Measurements from ENCODE around the gene WDFY4. TPM values are rescaled to one million over a fixed set of nuclear protein-coding genes. Genes with fewer than 3 reads are reported as not detected.

Gene WDFY4
- total and polyA plus RNA-seq, 4 donors = 0.57 to 7.1 (median 2.0) TPM

- Histone ChIP-seq H3K27ac (ENCODE audit: low read depth in 1 of 2, low read length in 2 of 2) (no peak overlapping the region), H3K9me3 (ENCODE audit: control insufficient read depth in 4 of 4, low read length in 3 of 4) (no peaks in the 10 kb centered on the region), H3K4me1 (ENCODE audit: control insufficient read depth in 4 of 4, insufficient read depth in 4 of 4, low read length in 3 of 4) (no peaks in the 10 kb centered on the region), H3K27me3 (ENCODE audit: control insufficient read depth in 4 of 4, insufficient read depth in 4 of 4, low read length in 3 of 4) (no peaks in the 10 kb centered on the region), H3K4me3 (ENCODE audit: low read depth in 1 of 3, low read length in 3 of 3) (no peak overlapping the region), H3K36me3 (ENCODE audit: control insufficient read depth in 4 of 4, insufficient read depth in 3 of 4, low read depth in 1 of 4, low read length in 3 of 4) (no peaks in the 10 kb centered on the region), H3K9ac (ENCODE audit: low read depth in 1 of 2, low read length in 2 of 2) (no peak overlapping the region)
- TF ChIP-seq FOXA1 (IDR thresholded peaks at IDR 0.05) = no peak
- no peak for TF ChIP-seq CTCF (IDR thresholded peaks at IDR 0.05; ENCODE audit: low read depth, low read length, missing input control)
- no peak for TF ChIP-seq ZBTB33 (IDR thresholded peaks at IDR 0.05)
- no peak for TF ChIP-seq GABPA (IDR thresholded peaks at IDR 0.05 in 1 of 2, conservative IDR thresholded peaks at IDR 0.05 in 1 of 2)
- TF ChIP-seq EGR1 (IDR thresholded peaks at IDR 0.05; ENCODE audit: low read depth in 2 of 2) = no peak
- TF ChIP-seq REST (IDR thresholded peaks at IDR 0.05) = no peak
- TF ChIP-seq SP1 (IDR thresholded peaks at IDR 0.05) = no peak
- TF ChIP-seq RAD21 (IDR thresholded peaks at IDR 0.05) = no peak
- TF ChIP-seq NR2F2 (IDR thresholded peaks at IDR 0.05) = no peak
- TF ChIP-seq MAX (IDR thresholded peaks at IDR 0.05) = no peak
- TF ChIP-seq HNF4A (conservative IDR thresholded peaks at IDR 0.05) = no peak
- no peak for TF ChIP-seq TAF1 (conservative IDR thresholded peaks at IDR 0.05)
- no peak for TF ChIP-seq JUND (IDR thresholded peaks at IDR 0.05)
- TF ChIP-seq HNF4G (IDR thresholded peaks at IDR 0.05) = no peak
- no peak for TF ChIP-seq FOXA2 (IDR thresholded peaks at IDR 0.05)
- TF ChIP-seq RXRA (IDR thresholded peaks at IDR 0.05) = no peak
- TF ChIP-seq ATF3 (IDR thresholded peaks at IDR 0.05) = no peak
- TF ChIP-seq YY1 (IDR thresholded peaks at IDR 0.05) = no peak
- DNase-seq (ENCODE audit: low spot score) = no peak
- WGBS = 64% methylated on average over 5 of the region's 5 CpGs
Observed at GRCh38 chr10:48708144-48708543, 23.5 kb downstream of the WDFY4 start.

All from liver (tissue), 9 donors.